H1 (cell line): ENCODE measurements around the gene TBX18. TPM values are rescaled to one million over a fixed set of nuclear protein-coding genes. Genes with fewer than 3 reads are reported as not detected.

ENCODE experiments used
- CTCF ChIA-PET: fragments of 300-600 bp; sonication (Branson Sonifier 250); formaldehyde crosslinking; loops from one replicate; lab custom pipeline; 2021; ENCODE audit not compliant: partially characterized antibody; lab: Charles Lee
- POLR2A ChIA-PET: fragments of 300-600 bp; sonication (Branson Sonifier 250); formaldehyde crosslinking; loops from one replicate; lab custom pipeline; 2021; ENCODE audit warnings: inconsistent platforms; ENCODE audit not compliant: partially characterized antibody; lab: Charles Lee
- DNase-seq, 2 experiments: peaks; one replicate each; pipeline versions ENCODE4 v3.0.0 to v3.0.0-alpha.2; 2010 to 2022; ENCODE audit warnings: low spot score in 2 of 2, low read depth in 1 of 2, mixed read lengths in 1 of 2
- FAIRE-seq: peaks from 2 replicates; lab custom pipeline; 2011; peaks lifted over from hg19 to GRCh38; lab: Jason Lieb, UNC
- H2AFZ ChIP-seq: 2 replicates; pipeline ENCODE4 v1.8.1; 2012; ENCODE audit warnings: low read length, inconsistent platforms
- H2AK5ac ChIP-seq: 2 replicates; pipeline ENCODE4 v1.6.1; 2013; ENCODE audit warnings: low read depth, low read length
- H2BK120ac ChIP-seq: replicated peaks from 2 replicates; pipeline ENCODE3; 2013; ENCODE audit warnings: low read depth, low read length, inconsistent platforms
- H2BK12ac ChIP-seq: 2 replicates; pipeline ENCODE4 v1.6.1; 2013; ENCODE audit warnings: low read depth, low read length
- H2BK15ac ChIP-seq: 2 replicates; pipeline ENCODE4 v1.6.1; 2013; ENCODE audit warnings: low read length
- H2BK20ac ChIP-seq: 2 replicates; pipeline ENCODE4 v1.6.1; 2013; ENCODE audit warnings: low read length
- H2BK5ac ChIP-seq: 2 replicates; pipeline ENCODE4 v1.6.1; 2013; ENCODE audit warnings: low read depth, low read length
- H3K14ac ChIP-seq: 2 replicates; pipeline ENCODE4 v1.6.1; 2013; ENCODE audit warnings: inconsistent platforms; ENCODE audit not compliant: insufficient read length
- H3K18ac ChIP-seq: 2 replicates; pipeline ENCODE4 v1.6.1; 2013; ENCODE audit warnings: low read length; ENCODE audit errors: extremely low read depth
- H3K23ac ChIP-seq: 2 replicates; pipeline ENCODE4 v1.6.1; 2013; ENCODE audit warnings: inconsistent platforms; ENCODE audit not compliant: insufficient read length
- H3K23me2 ChIP-seq: 2 replicates; pipeline ENCODE4 v1.6.1; 2013; ENCODE audit warnings: low read depth, low read length
- H3K27ac ChIP-seq: 2 replicates; pipeline ENCODE4 v1.6.1; 2011; ENCODE audit warnings: low read depth, low read length, inconsistent platforms
- H3K27me3 ChIP-seq, 4 experiments: replicated peaks in 1 of 4; 1 replicate in 1 of 4; 2 replicates in 3 of 4; pipeline versions ENCODE4 v1.6.1 to v1.8.1; 2011 to 2013; ENCODE audit warnings: low read length in 3 of 4, mild to moderate bottlenecking in 3 of 4, inconsistent platforms in 2 of 4, mixed read lengths in 2 of 4, moderate library complexity in 1 of 4; ENCODE audit not compliant: control insufficient read depth in 3 of 4, insufficient read depth in 3 of 4; ENCODE audit errors: extremely low read depth in 1 of 4
- H3K36me3 ChIP-seq, 4 experiments: 2 replicates each; pipeline versions ENCODE4 v1.6.1 to v1.8.1; 2011 to 2013; ENCODE audit warnings: mild to moderate bottlenecking in 4 of 4, low read length in 3 of 4, moderate library complexity in 2 of 4, control low read depth in 1 of 4, inconsistent platforms in 1 of 4; ENCODE audit not compliant: insufficient read depth in 4 of 4, control insufficient read depth in 2 of 4
- H3K4ac ChIP-seq: replicated peaks from 2 replicates; pipeline ENCODE3; 2013; ENCODE audit warnings: low read length, low read depth, mixed read lengths, inconsistent platforms; ENCODE audit not compliant: insufficient read length
- H3K4me1 ChIP-seq, 4 experiments: replicated peaks in 1 of 4; 1 replicate in 1 of 4; 2 replicates in 3 of 4; pipeline versions ENCODE4 v1.6.1 to v1.8.1; 2011 to 2013; ENCODE audit warnings: low read length in 3 of 4, inconsistent platforms in 2 of 4, mixed read lengths in 1 of 4; ENCODE audit not compliant: insufficient read depth in 4 of 4, control insufficient read depth in 3 of 4
- H3K4me2 ChIP-seq, 2 experiments: 2 replicates each; pipeline versions ENCODE4 v1.6.1 to v1.8.1; 2011 to 2013; ENCODE audit warnings: low read depth in 2 of 2, low read length in 2 of 2, control low read depth in 1 of 2, inconsistent platforms in 1 of 2, mild to moderate bottlenecking in 1 of 2; ENCODE audit not compliant: insufficient read depth in 1 of 2
- H3K4me3 ChIP-seq, 4 experiments: fragments of 200-600, 300-600 bp in 1 of 4; sonication (generic), shearing (Covaris generic), sonication (Bioruptor Twin) in 1 of 4; 2 replicates each; pipeline versions ENCODE4 v1.5.1 to v1.8.1; 2011 to 2016; ENCODE audit warnings: low read length in 4 of 4, low read depth in 3 of 4, control low read depth in 2 of 4, inconsistent platforms in 2 of 4, mild to moderate bottlenecking in 2 of 4, mixed read lengths in 1 of 4, moderate library complexity in 1 of 4; ENCODE audit not compliant: insufficient read depth in 2 of 4; ENCODE audit errors: extremely low read depth in 1 of 4
- H3K56ac ChIP-seq: replicated peaks from 2 replicates; pipeline ENCODE3; 2013; ENCODE audit warnings: low read depth, mild to moderate bottlenecking, mixed read lengths, low read length, inconsistent platforms; ENCODE audit not compliant: insufficient read length
- H3K79me1 ChIP-seq: 2 replicates; pipeline ENCODE4 v1.6.1; 2013; ENCODE audit warnings: low read depth, low read length, control low read depth
- H3K79me2 ChIP-seq, 2 experiments: 2 replicates each; pipeline versions ENCODE4 v1.6.1 to v1.8.1; 2012 to 2013; ENCODE audit warnings: low read length in 2 of 2, mild to moderate bottlenecking in 2 of 2, inconsistent platforms in 1 of 2; ENCODE audit not compliant: insufficient read depth in 2 of 2, control insufficient read depth in 1 of 2
- H3K9ac ChIP-seq, 4 experiments: replicated peaks in 1 of 4; 1 replicate in 1 of 4; 2 replicates in 3 of 4; pipeline versions ENCODE4 v1.6.1 to v1.8.1; 2011 to 2013; ENCODE audit warnings: low read depth in 3 of 4, low read length in 3 of 4, control low read depth in 2 of 4, mild to moderate bottlenecking in 2 of 4, moderate library complexity in 2 of 4, inconsistent platforms in 1 of 4; ENCODE audit errors: extremely low read depth in 1 of 4
- H3K9me3 ChIP-seq, 2 experiments: 2 replicates each; pipeline versions ENCODE4 v1.6.1 to v1.8.1; 2012 to 2013; ENCODE audit warnings: mild to moderate bottlenecking in 2 of 2, moderate library complexity in 2 of 2, control low read depth in 1 of 2, inconsistent platforms in 1 of 2, low read depth in 1 of 2, low read length in 1 of 2, mixed read lengths in 1 of 2; ENCODE audit not compliant: insufficient read depth in 2 of 2
- H4K20me1 ChIP-seq, 2 experiments: replicated peaks in 1 of 2; 2 replicates each; pipeline versions ENCODE3 to v1.8.1; 2011 to 2013; ENCODE audit warnings: inconsistent platforms in 2 of 2, low read length in 2 of 2, mild to moderate bottlenecking in 1 of 2; ENCODE audit not compliant: insufficient read depth in 2 of 2, control insufficient read depth in 1 of 2
- H4K5ac ChIP-seq: 2 replicates; pipeline ENCODE4 v1.6.1; 2013; ENCODE audit warnings: low read length, low read depth, mixed read lengths, inconsistent platforms; ENCODE audit not compliant: insufficient read length
- H4K8ac ChIP-seq: 2 replicates; pipeline ENCODE4 v1.8.0; 2013; ENCODE audit warnings: mild to moderate bottlenecking, moderate library complexity, low read length, inconsistent platforms; ENCODE audit not compliant: insufficient read depth; ENCODE audit errors: extremely low read depth
- H4K91ac ChIP-seq: replicated peaks from 2 replicates; pipeline ENCODE3; 2013; ENCODE audit warnings: low read length, mixed read lengths, inconsistent platforms; ENCODE audit not compliant: insufficient read length
- CTBP2 ChIP-seq: IDR thresholded peaks from 2 replicates; pipeline ENCODE4 v1.7.0; 2011; ENCODE audit warnings: borderline replicate concordance, mild to moderate bottlenecking, moderate library complexity, mixed read lengths, low read length; ENCODE audit not compliant: insufficient read depth, insufficient read length
- WGBS, 2 experiments: shearing (Covaris generic) in 1 of 2; methylation state at CpG; one replicate each; pipeline versions ENCODE4 v1.1.6 to v1.1.7; 2013 to 2015; ENCODE audit warnings: low lambda C conversion rate in 2 of 2, mixed read lengths in 2 of 2, inconsistent platforms in 1 of 2, low coverage in 1 of 2, missing lambda C conversion rate in 1 of 2; ENCODE audit not compliant: insufficient replicate concordance in 2 of 2, insufficient coverage in 1 of 2, insufficient read length in 1 of 2; ENCODE audit errors: extremely low coverage in 1 of 2, missing lambda C conversion rate in 1 of 2; 5-methylcytosine and 5-hydroxymethylcytosine counted together
- polyA plus RNA-seq, 7 experiments: library from polyadenylated mRNA; depleted of rRNA in 3 of 7; stranded (reverse) in 5 of 7; unstranded in 2 of 7; fragments of >200 nt in 5 of 7; fragments of 200-250 nt in 2 of 7; gene quantifications; 1 replicate in 5 of 7; 2 replicates in 1 of 7; 4 replicates in 1 of 7; pipeline versions ENCODE4 v1.2.1 to v1.2.3, GENCODE V29; 2011 to 2013; ENCODE audit warnings: missing spikeins in 2 of 7, mixed read lengths in 2 of 7
- total RNA-seq: library from RNA; stranded (reverse); fragmentation: NEBNext Ultra II Directional; extraction: Animal tissue kit (Norgen Biotek cat#: 25700); gene quantifications from 2 replicates; pipeline ENCODE4 v1.2.1, GENCODE V29; 2021

Gene TBX18
- total and polyA plus RNA-seq, 2 of the 8 experiments (the other 6 are each of a cell fraction or from before 2014, with no cell fraction given): 0.02 TPM; not detected in 1

DNA sequence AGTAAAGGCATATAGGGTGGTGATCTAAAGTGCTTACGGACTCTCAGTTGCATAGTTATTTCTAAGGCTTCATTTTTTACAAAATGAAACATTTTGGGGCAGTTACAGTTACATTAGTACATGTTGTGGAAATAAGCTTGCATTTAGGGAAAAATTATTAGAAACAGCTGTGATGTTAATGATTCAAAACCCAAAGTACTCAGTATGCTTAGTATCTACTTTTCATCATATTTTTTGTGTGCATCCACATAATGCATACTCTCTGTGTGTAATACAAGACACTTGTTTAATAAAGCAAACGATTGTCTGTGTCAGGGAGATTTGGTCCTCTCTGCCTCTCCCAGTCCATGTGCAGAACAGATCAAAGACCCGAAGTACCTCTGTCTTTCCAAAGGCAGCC, 11.4 kb upstream of the TBX18 start:
- Histone ChIP-seq H3K23me2 (peaks cover 11% of the 10 kb centered on the region; the same call in 1 of the 2 replicates), H3K4ac (no peak overlapping the region), H3K14ac (no peak overlapping the region), H2BK15ac (no peak overlapping the region), H2BK5ac (no peak overlapping the region), H4K8ac (no peak overlapping the region), H3K79me1 (no peaks in the 10 kb centered on the region), H3K9me3 (no peaks in the 10 kb centered on the region), H2BK120ac (no peak overlapping the region), H2AFZ (no peak overlapping the region), H4K91ac (no peak overlapping the region), H2BK12ac (no peak overlapping the region), H3K18ac (no peak overlapping the region), H3K36me3 (no peaks in the 10 kb centered on the region), H3K4me1 (peaks cover 0 to 8% (median 2%) of the 10 kb centered on the region in 4 experiments; a peak in 2 of 7 replicates), H2BK20ac (no peak overlapping the region), H3K27me3 (peaks cover 38 to 65% (median 54%) of the 10 kb centered on the region in 4 experiments), H3K9ac (no peak overlapping the region), H3K79me2 (no peaks in the 10 kb centered on the region), H3K23ac (no peak overlapping the region), H3K4me2 (no peak overlapping the region; a peak in 1 of 4 replicates), H2AK5ac (no peak overlapping the region), H3K56ac (no peak overlapping the region), H4K5ac (no peak overlapping the region), H4K20me1 (peaks cover 2 to 9% of the 10 kb centered on the region in 2 experiments), H3K27ac (no peak overlapping the region), H3K4me3 (no peak overlapping the region)
- ChIA-PET CTCF (interaction anchor here (0.6 to 4.3 kb wide), 7 partner anchors 13 to 957 kb away, joined by 3 to 29 read pairs (median 6); partner anchors contain the start of gene TBX18), POLR2A (no interaction called here)
- WGBS, 2 experiments: 88% methylated on average over 3 of the region's 3 CpGs; no CpG with 5 or more reads in 1 of the 2 experiments
- no peak for TF ChIP-seq CTBP2
- DNase-seq (no peak), FAIRE-seq (no peak)
